Endodermal cell (in vitro differentiated cells): ENCODE results near the gene PHOSPHO2. TPM values are rescaled to one million over a fixed set of nuclear protein-coding genes. Genes with fewer than 3 reads are reported as not detected.

Experiments
- DNase-seq: peaks from one replicate; pipeline ENCODE4 v3.0.0-alpha.2; 2017
- H3K27ac ChIP-seq: 2 replicates; pipeline ENCODE4 v1.5.1; 2013; ENCODE audit warnings: mild to moderate bottlenecking, low read depth, low read length, moderate library complexity
- H3K27me3 ChIP-seq: 2 replicates; pipeline ENCODE4 v1.6.1; 2013; ENCODE audit warnings: mild to moderate bottlenecking, low read length, moderate library complexity; ENCODE audit not compliant: insufficient read depth, control insufficient read depth, poor library complexity, severe bottlenecking
- H3K36me3 ChIP-seq: 2 replicates; pipeline ENCODE4 v1.7.0; 2013; ENCODE audit warnings: mild to moderate bottlenecking, low read length, moderate library complexity; ENCODE audit not compliant: control insufficient read depth, insufficient read depth
- H3K4me1 ChIP-seq: one replicate; pipeline ENCODE4 v1.7.0; 2013; ENCODE audit warnings: low read length; ENCODE audit not compliant: control insufficient read depth, insufficient read depth
- H3K4me3 ChIP-seq: 2 replicates; pipeline ENCODE4 v1.5.1; 2013; ENCODE audit warnings: mild to moderate bottlenecking, low read length, moderate library complexity
- H3K9ac ChIP-seq: 2 replicates; pipeline ENCODE4 v1.6.1; 2013; ENCODE audit warnings: mild to moderate bottlenecking, low read length, moderate library complexity; ENCODE audit not compliant: poor library complexity, severe bottlenecking; ENCODE audit errors: extremely low read depth
- H3K9me3 ChIP-seq: 2 replicates; pipeline ENCODE4 v1.6.1; 2013; ENCODE audit warnings: mild to moderate bottlenecking, low read length, moderate library complexity; ENCODE audit not compliant: control insufficient read depth
- H3K27ac Mint-ChIP-seq: 2 replicates; pipeline ENCODE4 v1.8.0; 2020; ENCODE audit warnings: mixed read lengths
- H3K27me3 Mint-ChIP-seq: 2 replicates; pipeline ENCODE4 v1.8.0; 2021; ENCODE audit warnings: mild to moderate bottlenecking, mixed read lengths; ENCODE audit not compliant: insufficient read depth
- H3K36me3 Mint-ChIP-seq: 2 replicates; pipeline ENCODE4 v1.8.0; 2020; ENCODE audit warnings: low read depth, mixed read lengths
- H3K4me1 Mint-ChIP-seq: 2 replicates; pipeline ENCODE4 v1.8.0; 2020; ENCODE audit warnings: mixed read lengths
- H3K4me3 Mint-ChIP-seq: 2 replicates; pipeline ENCODE4 v1.8.0; 2020; ENCODE audit warnings: mild to moderate bottlenecking, moderate library complexity, mixed read lengths
- H3K9me3 Mint-ChIP-seq: 2 replicates; pipeline ENCODE4 v1.8.0; 2020; ENCODE audit warnings: mild to moderate bottlenecking, mixed read lengths
- CTCF ChIP-seq: fragments of 200-600 bp; sonication (generic); conservative IDR thresholded peaks from 2 replicates; pipeline ENCODE4 v1.5.0; 2021; ENCODE audit warnings: antibody characterized with exemption, mild to moderate bottlenecking
- WGBS, 2 experiments: methylation state at CpG; one replicate each; pipeline versions ENCODE4 v1.1.5 to v1.1.7; 2013; ENCODE audit warnings: missing lambda C conversion rate in 2 of 2, mixed read lengths in 1 of 2; ENCODE audit not compliant: insufficient coverage in 1 of 2, insufficient read length in 1 of 2; 5-methylcytosine and 5-hydroxymethylcytosine counted together
- total RNA-seq, 2 donors: library from RNA; stranded (reverse); fragmentation: NEBNext Ultra II Directional in 1 of 2; extraction: Animal tissue kit (Norgen Biotek cat#: 25700) in 1 of 2; gene quantifications; 2 replicates in 1 of 2; 3 replicates in 1 of 2; pipeline ENCODE4 v1.2.1, GENCODE V29; 2021

Gene PHOSPHO2
- total RNA-seq, 2 donors from 2014 or later = 6.3 to 7.3 TPM

GRCh38 chr2:169727065-169727464 is 32.8 kb downstream of the PHOSPHO2 start:
- H3K27me3 ChIP-seq = peaks cover 2% of the 10 kb centered on the region
- no peaks in the 10 kb centered on the region for H3K9me3 ChIP-seq
- no peak overlapping the region for H3K4me3 ChIP-seq
- H3K4me3 Mint-ChIP-seq = no peak overlapping the region
- peaks cover 2% of the 10 kb centered on the region for H3K27me3 Mint-ChIP-seq
- no peak for TF ChIP-seq CTCF
- H3K36me3 Mint-ChIP-seq = no peaks in the 10 kb centered on the region
- no peaks in the 10 kb centered on the region for H3K9me3 Mint-ChIP-seq
- 91 to 95% methylated on average over 3 to 5 of the region's 5 CpGs for WGBS, 2 experiments
- DNase-seq = peak; percentile 64
- no peak overlapping the region for H3K9ac ChIP-seq
- H3K27ac Mint-ChIP-seq = no peak overlapping the region
- H3K27ac ChIP-seq = no peak overlapping the region
- H3K36me3 ChIP-seq = no peaks in the 10 kb centered on the region
- no peaks in the 10 kb centered on the region for H3K4me1 Mint-ChIP-seq
- no peaks in the 10 kb centered on the region for H3K4me1 ChIP-seq

GRCh38 chr2:169729274-169729605 is 35.0 kb downstream of the PHOSPHO2 start:
- Histone ChIP-seq H3K4me1 (no peaks in the 10 kb centered on the region), H3K9me3 (no peaks in the 10 kb centered on the region), H3K27me3 (peaks cover 8% of the 10 kb centered on the region), H3K9ac (no peak overlapping the region), H3K27ac (no peak overlapping the region), H3K4me3 (no peak overlapping the region), H3K36me3 (no peaks in the 10 kb centered on the region)
- Mint-ChIP-seq H3K4me3 (no peak overlapping the region), H3K4me1 (no peaks in the 10 kb centered on the region), H3K27me3 (peaks cover 16% of the 10 kb centered on the region), H3K9me3 (no peaks in the 10 kb centered on the region), H3K36me3 (no peaks in the 10 kb centered on the region), H3K27ac (no peak overlapping the region)
- no peak for TF ChIP-seq CTCF
- DNase-seq = no peak
- 100% methylated on average over 1 of the region's 1 CpG for WGBS, 2 experiments

- WGBS, 2 experiments = 74% methylated on average over 2 of the region's 5 CpGs
- H3K36me3 Mint-ChIP-seq = peaks cover 10% of the 10 kb centered on the region
- peaks cover 5% of the 10 kb centered on the region for H3K4me1 ChIP-seq
- H3K27ac ChIP-seq = no peak overlapping the region
- H3K4me3 ChIP-seq = no peak overlapping the region
- no peak for TF ChIP-seq CTCF
- peaks cover 20% of the 10 kb centered on the region for H3K4me1 Mint-ChIP-seq
- H3K9ac ChIP-seq = no peak overlapping the region
- no peaks in the 10 kb centered on the region for H3K36me3 ChIP-seq
- no peak overlapping the region for H3K4me3 Mint-ChIP-seq
- H3K27ac Mint-ChIP-seq = no peak overlapping the region
- H3K9me3 Mint-ChIP-seq = no peaks in the 10 kb centered on the region
- peaks cover 16% of the 10 kb centered on the region for H3K27me3 Mint-ChIP-seq
- H3K27me3 ChIP-seq = peaks cover 8% of the 10 kb centered on the region
- no peaks in the 10 kb centered on the region for H3K9me3 ChIP-seq
- DNase-seq = no peak
Observed at GRCh38 chr2:169732075-169732474, 37.8 kb downstream of the PHOSPHO2 start.
